Esophagus mucosa (tissue), 1 donor: ENCODE data around the gene KDM4F. TPM values are rescaled to one million over a fixed set of nuclear protein-coding genes. Genes with fewer than 3 reads are reported as not detected.
"Not testable (repeated sequence)": the region's sequence is repeated elsewhere in the genome, so short reads cannot be mapped to it uniquely, and the experiment has no call there.

Source experiments
- ATAC-seq: fragments of 200-7000 bp; cut with Tn5 transposase; one replicate; pipeline ENCODE4 v1.9.1; 2020
- total RNA-seq: library from RNA; stranded (reverse); gene quantifications from one replicate; pipeline ENCODE4 v1.2.4, GENCODE V29; 2023
- donor health status: DM: yes; HTN: yes; CAD: no.

KDM4F gene
- not detected for total RNA-seq

GRCh38 chr11:95049122-95049521 lies at the start of gene KDM4F:
Gene KDM4F, plus strand, starts transcription at chr11:95049422.
- ATAC-seq = not testable (repeated sequence)

- no peak for ATAC-seq
Measured at GRCh38 chr11:95003716-95004115, 45.5 kb upstream of the KDM4F start.

GRCh38 chr11:95005642-95006041 lies 43.6 kb upstream of the KDM4F start:
- ATAC-seq = no peak

DNA sequence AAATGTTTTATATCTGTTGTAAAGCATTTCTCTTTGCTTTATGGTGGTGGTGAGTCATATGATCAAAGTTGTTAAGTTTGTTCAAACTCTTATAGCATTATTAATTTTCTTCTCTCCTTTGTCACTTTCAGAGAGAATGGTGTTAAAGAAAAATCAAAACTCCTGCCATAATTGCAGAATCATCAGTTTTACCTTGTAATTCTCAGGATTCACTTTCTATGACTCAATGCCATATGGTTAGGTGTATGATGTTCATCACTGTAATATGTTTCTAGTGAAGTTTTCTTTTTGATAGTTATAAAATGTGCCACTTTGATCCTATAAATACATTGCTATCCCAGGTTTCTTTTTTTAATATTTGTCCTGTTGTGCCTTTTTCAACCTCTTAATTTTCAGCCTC lies 37.8 kb upstream of the KDM4F start:
- no peak for ATAC-seq

DNA sequence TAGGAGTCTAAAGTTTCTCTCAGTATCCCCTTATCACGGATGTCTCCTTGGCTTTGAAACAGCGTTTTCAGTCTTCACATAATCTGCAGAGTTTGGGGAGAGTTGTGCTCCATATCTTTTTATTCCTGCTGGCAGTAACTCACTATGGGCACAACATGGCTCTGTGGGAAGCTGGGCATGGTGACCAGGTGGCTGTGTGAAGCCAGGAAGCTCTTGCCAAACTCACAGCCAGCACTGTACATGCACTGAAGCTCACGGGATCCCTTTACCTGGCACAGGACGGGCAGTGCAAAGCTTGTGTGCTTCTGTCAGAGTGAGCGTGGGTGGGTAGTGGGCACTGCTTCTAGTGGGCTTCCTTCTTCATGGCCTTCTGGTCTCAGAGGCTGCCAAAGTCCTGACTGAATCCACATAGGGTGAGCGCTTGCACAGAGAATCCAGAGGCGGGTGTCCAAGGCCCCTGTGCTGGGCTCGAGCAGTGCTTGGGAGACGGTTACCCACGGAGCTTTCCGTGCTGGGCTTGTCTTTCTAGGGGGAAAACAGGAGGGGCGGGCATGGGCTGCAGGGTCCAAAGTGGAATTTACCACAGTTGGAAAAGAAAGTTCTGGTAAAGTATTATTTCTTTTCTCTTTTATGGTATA lies 34.9 kb upstream of the KDM4F start:
- no peak for ATAC-seq

DNA sequence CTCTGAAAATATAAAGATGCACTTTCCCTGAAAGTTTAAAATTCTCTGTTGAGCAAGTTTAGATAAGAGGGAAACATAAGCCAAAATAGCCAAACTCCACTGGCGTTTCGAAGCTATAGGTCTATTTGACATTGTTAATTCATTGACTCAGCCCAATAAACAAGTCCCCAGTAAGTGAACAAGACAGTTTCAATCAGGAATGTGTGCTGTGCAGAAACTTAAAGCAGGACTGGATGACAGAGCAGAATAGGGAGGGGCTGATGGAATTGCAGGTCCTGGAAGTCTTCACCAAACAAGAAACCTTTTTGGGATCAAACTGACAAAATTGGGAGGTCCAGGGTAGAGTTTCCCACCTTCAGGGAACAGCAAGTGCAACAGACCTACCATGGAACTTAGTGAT lies 33.1 kb upstream of the KDM4F start:
- no peak for ATAC-seq

DNA sequence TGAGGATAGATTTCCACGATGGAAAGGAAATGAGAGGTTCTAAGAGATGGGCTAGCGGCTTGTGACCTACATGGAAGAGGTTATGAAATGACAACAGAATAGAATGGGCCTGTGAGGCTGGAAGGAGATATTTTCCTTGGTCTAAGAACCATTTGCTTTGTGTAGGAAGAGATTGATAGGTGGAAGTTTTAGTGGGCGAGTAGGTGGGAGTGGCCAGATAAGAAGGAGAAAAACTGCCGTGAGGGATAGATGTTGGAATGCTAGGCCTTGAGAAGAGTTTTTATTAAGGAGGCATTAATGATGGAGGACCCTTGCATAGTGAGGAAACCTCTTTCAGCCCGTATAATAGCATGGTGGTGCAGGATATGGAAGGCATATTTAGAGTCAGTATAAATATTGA lies 27.8 kb upstream of the KDM4F start:
- not testable (repeated sequence) for ATAC-seq

GRCh38 chr11:95024958-95025357 lies 24.3 kb upstream of the KDM4F start, which contains the start of gene KDM4E:
Gene KDM4E, plus strand, starts transcription at chr11:95025258. Its CDS starts 300 bp downstream, at chr11:95025558.
- ATAC-seq = no peak

DNA sequence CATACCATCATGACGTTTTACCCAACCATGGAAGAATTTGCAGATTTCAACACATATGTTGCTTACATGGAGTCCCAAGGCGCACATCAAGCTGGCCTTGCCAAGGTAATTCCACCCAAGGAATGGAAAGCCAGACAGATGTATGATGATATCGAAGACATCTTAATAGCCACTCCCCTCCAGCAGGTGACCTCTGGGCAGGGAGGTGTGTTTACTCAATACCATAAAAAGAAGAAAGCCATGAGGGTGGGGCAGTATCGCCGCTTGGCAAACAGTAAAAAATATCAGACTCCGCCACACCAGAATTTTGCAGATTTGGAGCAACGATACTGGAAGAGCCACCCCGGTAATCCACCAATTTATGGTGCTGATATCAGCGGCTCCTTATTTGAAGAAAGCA lies 23.6 kb upstream of the KDM4F start:
- ATAC-seq = not testable (repeated sequence)

GRCh38 chr11:95028357-95028756 lies 20.9 kb upstream of the KDM4F start:
- no peak for ATAC-seq

DNA sequence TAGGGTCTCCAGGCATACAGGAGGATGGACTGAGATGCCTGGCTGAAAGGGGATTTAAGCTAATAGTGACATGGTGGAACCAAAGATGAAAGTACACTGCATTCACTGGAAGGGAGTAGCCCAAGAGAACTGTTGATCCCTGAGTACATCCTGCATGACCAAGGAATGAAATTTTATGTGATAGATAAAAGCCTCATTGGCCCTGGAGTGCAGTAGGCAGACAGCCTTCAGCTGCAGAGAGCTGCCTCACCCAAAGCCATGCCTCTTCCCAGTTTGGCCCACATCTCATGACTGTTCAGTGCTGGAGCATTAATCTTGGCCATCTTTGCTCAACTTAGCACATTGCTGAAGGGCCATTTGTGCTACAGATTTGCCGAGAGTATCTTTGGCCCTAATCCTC lies 16.2 kb upstream of the KDM4F start:
- ATAC-seq = no peak

- no peak for ATAC-seq
Measured at GRCh38 chr11:95035316-95035715, 13.9 kb upstream of the KDM4F start.

DNA sequence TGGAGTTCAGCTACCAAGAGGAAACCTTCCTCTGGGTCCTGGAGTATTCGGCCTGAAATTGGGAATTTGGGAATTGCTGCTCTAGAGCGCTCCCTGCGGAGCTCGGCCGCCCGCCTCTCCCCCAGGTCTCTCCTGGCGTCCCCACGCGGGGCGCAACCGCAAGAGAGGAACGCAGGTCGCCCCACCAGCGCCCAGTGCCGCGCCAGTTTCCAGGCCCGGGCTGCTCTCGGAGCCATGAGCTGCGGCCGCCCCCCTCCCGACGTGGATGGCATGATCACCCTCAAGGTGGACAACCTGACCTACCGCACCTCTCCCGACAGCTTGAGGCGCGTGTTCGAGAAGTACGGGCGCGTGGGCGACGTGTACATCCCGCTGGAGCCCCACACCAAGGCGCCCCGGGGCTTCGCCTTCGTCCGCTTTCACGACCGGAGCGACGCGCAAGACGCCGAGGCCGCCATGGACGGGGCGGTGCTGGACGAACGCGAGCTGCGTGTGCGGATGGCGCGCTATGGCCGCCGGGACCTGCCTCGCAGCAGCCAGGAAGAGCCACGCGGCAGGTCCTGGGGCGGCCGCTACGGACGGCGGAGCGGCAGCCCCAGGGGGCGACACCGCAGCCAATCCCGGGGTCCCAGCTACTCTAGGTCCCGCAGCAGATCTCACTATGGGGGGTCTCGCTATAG lies 11.7 kb upstream of the KDM4F start:
- ATAC-seq = peak; percentile 25

- ATAC-seq = no peak
Measured at GRCh38 chr11:95042239-95042638, 7.0 kb upstream of the KDM4F start.

DNA sequence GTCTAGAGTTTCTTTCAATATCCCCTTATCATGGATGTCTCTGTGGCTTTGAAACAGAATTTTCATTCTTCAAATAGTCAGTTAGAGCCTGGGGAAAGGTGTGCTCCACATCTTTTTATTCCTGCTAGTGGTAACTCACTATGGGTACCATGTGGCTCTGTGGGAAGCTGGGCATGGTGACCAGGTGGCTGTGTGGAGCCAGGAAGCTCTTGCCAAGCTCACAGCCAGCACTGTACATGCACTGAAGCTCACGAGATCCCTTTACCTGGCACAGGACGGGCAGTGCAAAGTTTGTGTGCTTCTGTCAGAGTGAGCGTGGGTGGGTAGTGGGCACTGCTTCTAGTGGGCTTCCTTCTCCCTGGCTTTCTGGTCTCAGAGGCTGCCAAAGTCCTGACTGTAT lies 6.3 kb upstream of the KDM4F start:
- no peak for ATAC-seq

- no peak for ATAC-seq
Measured at GRCh38 chr11:95044010-95044409, 5.2 kb upstream of the KDM4F start.

DNA sequence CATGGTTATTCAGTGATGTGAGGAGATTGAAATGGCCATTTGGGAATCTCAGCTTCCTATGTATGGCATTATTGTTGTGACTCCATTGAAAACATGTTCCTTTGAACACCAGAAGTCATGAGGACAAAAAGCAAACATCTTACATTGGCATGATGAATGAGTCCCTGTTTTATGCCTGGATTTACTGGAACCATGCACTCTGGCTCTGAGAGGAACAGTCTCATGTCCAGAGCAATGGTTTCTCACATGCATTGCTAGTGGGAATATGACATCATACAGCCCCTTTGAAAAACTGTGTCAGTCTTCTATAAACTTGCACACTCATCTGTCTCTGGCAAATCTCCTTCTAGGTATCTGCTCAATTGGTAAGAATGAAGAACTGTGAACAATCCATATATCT lies 3.4 kb upstream of the KDM4F start:
- no peak for ATAC-seq

- no peak for ATAC-seq
Measured at GRCh38 chr11:95050595-95051202, 1.5 kb downstream of the KDM4F start.

GRCh38 chr11:95054356-95054755 lies 5.1 kb downstream of the KDM4F start:
- ATAC-seq = no peak

GRCh38 chr11:95055283-95055897 lies 6.2 kb downstream of the KDM4F start:
- no peak for ATAC-seq

GRCh38 chr11:95057959-95058358 lies 8.7 kb downstream of the KDM4F start:
- no peak for ATAC-seq

DNA sequence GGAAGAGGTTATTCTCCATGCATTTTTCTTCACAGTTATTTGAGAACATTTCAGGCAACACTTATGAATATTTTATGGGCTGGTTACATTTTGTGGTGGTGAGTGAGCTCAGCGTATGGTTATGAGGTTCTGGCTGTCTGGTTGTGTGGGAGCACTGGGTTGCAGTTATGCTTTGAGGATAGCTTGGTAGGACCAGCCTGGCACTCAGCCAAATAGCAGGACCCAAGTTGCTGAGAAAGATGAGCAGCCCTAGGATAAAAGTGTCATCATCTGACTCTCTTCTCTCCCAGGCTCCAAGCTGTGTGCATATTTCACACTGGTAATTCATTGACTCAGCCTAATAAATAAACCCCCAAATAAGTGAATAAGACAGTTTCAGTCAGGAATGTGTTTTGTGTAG lies 9.4 kb downstream of the KDM4F start:
- no peak for ATAC-seq

DNA sequence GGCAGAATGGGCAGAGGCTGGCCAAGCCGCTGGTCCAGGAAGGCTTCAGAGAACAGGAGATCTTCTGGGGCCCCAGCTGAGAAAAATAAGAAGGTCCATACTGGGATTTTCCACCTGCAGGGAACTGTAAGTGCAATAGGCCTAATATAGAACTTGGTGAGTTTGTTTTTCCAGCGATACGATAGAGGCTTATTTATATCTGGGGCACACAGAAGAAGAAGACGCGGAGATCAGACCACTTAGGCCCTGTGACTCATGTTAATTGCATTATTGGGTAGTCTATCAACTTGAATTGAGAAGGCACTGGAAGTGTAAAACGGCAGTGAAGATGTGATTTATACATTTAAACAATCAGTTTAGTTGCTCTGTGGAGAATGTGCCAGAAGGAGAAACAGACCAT lies 9.8 kb downstream of the KDM4F start:
- no peak for ATAC-seq

DNA sequence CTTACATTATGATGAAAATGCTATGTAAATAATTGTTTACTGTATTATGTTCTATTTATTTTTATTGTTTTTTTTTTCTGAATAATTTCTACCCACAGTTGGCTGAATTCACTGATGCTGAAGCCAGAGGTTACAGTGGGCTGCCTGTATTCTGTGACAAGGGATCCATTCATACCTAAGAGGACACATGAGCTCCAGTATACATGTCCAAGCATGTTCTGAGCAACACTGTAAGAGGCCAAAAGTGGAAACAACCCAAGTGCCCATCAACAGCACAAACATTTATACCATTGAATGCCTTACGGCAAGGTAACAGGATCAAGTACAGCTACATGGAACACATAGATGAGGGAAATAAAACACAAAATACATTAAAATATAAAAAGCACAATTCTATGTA lies 16.1 kb downstream of the KDM4F start:
- ATAC-seq = no peak
